ENCODE measurements around the gene SPATA25.

DNA sequence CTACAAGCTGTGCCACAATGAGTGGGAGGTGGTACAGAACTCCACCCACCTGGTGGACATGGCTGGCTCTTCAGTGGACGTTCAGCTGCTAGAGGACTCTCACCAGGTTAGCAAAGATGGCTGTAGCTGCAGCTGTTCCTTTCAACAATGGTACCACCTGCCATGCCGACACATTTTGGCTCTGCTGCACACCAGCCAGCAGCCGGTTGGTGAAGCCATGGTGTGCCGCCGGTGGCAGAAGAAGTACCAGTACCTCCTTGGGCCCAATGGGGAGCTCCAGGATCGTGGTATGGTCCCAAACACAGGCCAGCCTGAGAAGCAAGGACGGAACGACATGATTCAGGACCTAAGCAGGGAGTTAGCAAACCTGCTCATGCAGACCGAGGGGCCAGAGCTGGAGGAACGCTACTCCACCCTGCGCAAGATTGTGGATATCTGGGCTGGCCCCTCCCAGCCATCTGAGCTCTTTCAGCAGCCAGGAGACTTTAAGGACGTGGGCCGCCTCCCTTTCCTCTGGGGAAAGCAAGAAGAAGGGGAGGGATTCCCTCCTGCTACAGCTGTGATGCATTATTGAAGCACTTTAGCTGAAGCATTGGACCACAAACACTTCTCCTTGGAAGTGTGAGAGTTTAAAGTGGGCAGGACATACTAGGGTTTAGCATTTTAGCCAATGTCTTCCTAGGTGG is 9.2 kb downstream of the SPATA25 start:
- TF ChIP-seq POLR2A (IDR thresholded peaks at IDR 0.05): no peak
- TF ChIP-seq CTCF (IDR thresholded peaks at IDR 0.05): no peak
